HEK293T (cell line): ENCODE results near the gene KCND2.

Experiments used
- CTBP1 ChIP-seq: fragments of 450-650 bp; IDR thresholded peaks from 2 replicates; pipeline ENCODE4 v1.6.1; 2016; ENCODE audit warnings: borderline replicate concordance
- ELF4 ChIP-seq: fragments of 450-650 bp; IDR thresholded peaks from 2 replicates; pipeline ENCODE4 v1.6.1; 2017; ENCODE audit warnings: antibody characterized with exemption
- FOXA1 ChIP-seq: fragments of 450-650 bp; IDR thresholded peaks from 2 replicates; pipeline ENCODE4 v1.6.1; 2016; ENCODE audit warnings: mild to moderate bottlenecking
- FOXK2 ChIP-seq: fragments of 450-650 bp; IDR thresholded peaks from 2 replicates; pipeline ENCODE4 v1.6.1; 2016; ENCODE audit warnings: mild to moderate bottlenecking
- FOXM1 ChIP-seq: fragments of 450-650 bp; IDR thresholded peaks from 2 replicates; pipeline ENCODE4 v1.6.1; 2017; ENCODE audit warnings: mild to moderate bottlenecking, borderline replicate concordance
- HDGF ChIP-seq: fragments of 450-650 bp; IDR thresholded peaks from 2 replicates; pipeline ENCODE4 v1.6.1; 2017; ENCODE audit warnings: antibody characterized with exemption, borderline replicate concordance
- L3MBTL2 ChIP-seq: fragments of 450-650 bp; conservative IDR thresholded peaks from 2 replicates; pipeline ENCODE4 v1.6.1; 2016; ENCODE audit warnings: mild to moderate bottlenecking
- LEF1 ChIP-seq: fragments of 450-650 bp; IDR thresholded peaks from 2 replicates; pipeline ENCODE4 v1.6.1; 2017; ENCODE audit warnings: mild to moderate bottlenecking, borderline replicate concordance
- NFRKB ChIP-seq: fragments of 450-650 bp; IDR thresholded peaks from 2 replicates; pipeline ENCODE4 v1.6.1; 2016; ENCODE audit warnings: mild to moderate bottlenecking, moderate library complexity
- SP1 ChIP-seq: fragments of 450-650 bp; IDR thresholded peaks from 2 replicates; pipeline ENCODE4 v1.6.1; 2017
- SUZ12 ChIP-seq: fragments of 450-650 bp; IDR thresholded peaks from 2 replicates; pipeline ENCODE4 v1.6.1; 2016; ENCODE audit warnings: mild to moderate bottlenecking
- TARDBP ChIP-seq: fragments of 450-650 bp; IDR thresholded peaks from 2 replicates; pipeline ENCODE4 v1.6.1; 2016
- ZNF384 ChIP-seq: fragments of 450-650 bp; IDR thresholded peaks from 2 replicates; pipeline ENCODE4 v1.6.1; 2016

- TF ChIP-seq FOXM1 (no peak), SP1 (no peak), NFRKB (no peak), ELF4 (no peak), TARDBP (no peak), HDGF (no peak), SUZ12 (no peak), FOXA1 (no peak), CTBP1 (no peak), FOXK2 (no peak), L3MBTL2 (no peak), ZNF384 (no peak), LEF1 (no peak)
These were observed 31.0 kb upstream of the KCND2 start for GRCh38 chr7:120241973-120242372.
